Body of pancreas (tissue), 4 donors: ENCODE data around the gene SYCP2.

ENCODE experiments used
- POLR2A ChIP-seq, 3 donors: fragments of 450-650 bp; IDR thresholded peaks; one replicate each; pipeline ENCODE4 v1.6.1; 2016; ENCODE audit warnings: antibody characterized with exemption in 3 of 3, mild to moderate bottlenecking in 2 of 3
- TF ChIP-seq, protein P1 (sequence below), 7 experiments: fragments of 450-650 bp in 4 of 7; fragments of 200-600 bp in 3 of 7; sonication (generic) in 3 of 7; IDR thresholded peaks; one replicate each; pipeline ENCODE4 v1.5.1; 2016 to 2019; ENCODE audit warnings: antibody characterized with exemption in 7 of 7

GRCh38 chr20:59971428-59971827 is 38.0 kb upstream of the SYCP2 start:
- TF ChIP-seq, protein P1, sequence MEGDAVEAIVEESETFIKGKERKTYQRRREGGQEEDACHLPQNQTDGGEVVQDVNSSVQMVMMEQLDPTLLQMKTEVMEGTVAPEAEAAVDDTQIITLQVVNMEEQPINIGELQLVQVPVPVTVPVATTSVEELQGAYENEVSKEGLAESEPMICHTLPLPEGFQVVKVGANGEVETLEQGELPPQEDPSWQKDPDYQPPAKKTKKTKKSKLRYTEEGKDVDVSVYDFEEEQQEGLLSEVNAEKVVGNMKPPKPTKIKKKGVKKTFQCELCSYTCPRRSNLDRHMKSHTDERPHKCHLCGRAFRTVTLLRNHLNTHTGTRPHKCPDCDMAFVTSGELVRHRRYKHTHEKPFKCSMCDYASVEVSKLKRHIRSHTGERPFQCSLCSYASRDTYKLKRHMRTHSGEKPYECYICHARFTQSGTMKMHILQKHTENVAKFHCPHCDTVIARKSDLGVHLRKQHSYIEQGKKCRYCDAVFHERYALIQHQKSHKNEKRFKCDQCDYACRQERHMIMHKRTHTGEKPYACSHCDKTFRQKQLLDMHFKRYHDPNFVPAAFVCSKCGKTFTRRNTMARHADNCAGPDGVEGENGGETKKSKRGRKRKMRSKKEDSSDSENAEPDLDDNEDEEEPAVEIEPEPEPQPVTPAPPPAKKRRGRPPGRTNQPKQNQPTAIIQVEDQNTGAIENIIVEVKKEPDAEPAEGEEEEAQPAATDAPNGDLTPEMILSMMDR (IDR thresholded peaks at IDR 0.05) = no peak
- no peak for TF ChIP-seq POLR2A (IDR thresholded peaks at IDR 0.05)
